Ectodermal cell (in vitro differentiated cells): ENCODE measurements around the gene RTL1. TPM values are rescaled to one million over a fixed set of nuclear protein-coding genes. Genes with fewer than 3 reads are reported as not detected.
A peak's percentile ranks its signal among the peaks of the same experiment; 100 is the strongest.

ENCODE experiments used
- H3K27ac ChIP-seq: 2 replicates; pipeline ENCODE4 v1.7.0; 2013; ENCODE audit warnings: mild to moderate bottlenecking, low read depth, low read length; ENCODE audit not compliant: insufficient read depth, poor library complexity, severe bottlenecking
- H3K27me3 ChIP-seq: 2 replicates; pipeline ENCODE4 v1.7.0; 2013; ENCODE audit warnings: mild to moderate bottlenecking, low read length; ENCODE audit not compliant: insufficient read depth, control insufficient read depth, poor library complexity, severe bottlenecking
- H3K36me3 ChIP-seq: one replicate; pipeline ENCODE4 v1.7.0; 2013; ENCODE audit warnings: low read length; ENCODE audit not compliant: control insufficient read depth, insufficient read depth
- H3K4me1 ChIP-seq: one replicate; pipeline ENCODE4 v1.7.0; 2013; ENCODE audit warnings: low read length; ENCODE audit not compliant: control insufficient read depth, insufficient read depth
- H3K4me3 ChIP-seq: 2 replicates; pipeline ENCODE4 v1.7.0; 2013; ENCODE audit warnings: low read depth, low read length, control low read depth; ENCODE audit not compliant: insufficient read depth
- H3K9me3 ChIP-seq: 2 replicates; pipeline ENCODE4 v1.7.0; 2013; ENCODE audit warnings: mild to moderate bottlenecking, low read length, moderate library complexity; ENCODE audit not compliant: control insufficient read depth
- WGBS, 2 experiments: methylation state at CpG; one replicate each; pipeline ENCODE4 v1.1.7; 2013; ENCODE audit warnings: missing lambda C conversion rate in 2 of 2; 5-methylcytosine and 5-hydroxymethylcytosine counted together
- polyA plus RNA-seq, 4 experiments: library from polyadenylated mRNA; stranded (reverse); fragments of 50-300 nt; gene quantifications; one replicate each; pipeline ENCODE4 v1.2.3, GENCODE V29; 2013

The RTL1 gene
- polyA plus RNA-seq (2013, experiment 1 of 4) = 1.2 TPM
- 1.0 TPM for polyA plus RNA-seq (2013, experiment 2 of 4)
- polyA plus RNA-seq (2013, experiment 3 of 4) = 0.69 TPM
- polyA plus RNA-seq (2013, experiment 4 of 4) = 0.97 TPM

- Histone ChIP-seq H3K36me3 (no peaks in the 10 kb centered on the region), H3K4me3 (peak within 1 kb of the TSS; percentile 22), H3K4me1 (peaks cover 50% of the 10 kb centered on the region), H3K27me3 (peaks cover 4% of the 10 kb centered on the region), H3K9me3 (no peaks in the 10 kb centered on the region), H3K27ac (peak within 1 kb of the TSS; percentile 29)
- 81 to 84% methylated on average over 12 of the region's 12 CpGs for WGBS, 2 experiments
These were observed at the start of gene RTL1 for GRCh38 chr14:100903672-100904185. TSS of gene RTL1 (minus strand) at chr14:100903722. CDS start at chr14:100884788, 18,934 bp downstream.

GRCh38 chr14:100950024-100950423, 46.5 kb upstream of the RTL1 start:
- no CpG with 5 or more reads among the region's 3 CpGs for WGBS, 2 experiments
- Histone ChIP-seq H3K9me3 (no peaks in the 10 kb centered on the region), H3K27ac (no peak overlapping the region), H3K36me3 (no peaks in the 10 kb centered on the region), H3K4me3 (no peak overlapping the region), H3K27me3 (no peaks in the 10 kb centered on the region), H3K4me1 (no peaks in the 10 kb centered on the region)

GRCh38 chr14:100944052-100944451, 40.5 kb upstream of the RTL1 start:
- no peaks in the 10 kb centered on the region for H3K4me1 ChIP-seq
- H3K27me3 ChIP-seq = no peaks in the 10 kb centered on the region
- no peak overlapping the region for H3K27ac ChIP-seq
- no peaks in the 10 kb centered on the region for H3K9me3 ChIP-seq
- 91 to 96% methylated on average over 1 of the region's 2 CpGs for WGBS, 2 experiments
- no peak overlapping the region for H3K4me3 ChIP-seq
- no peaks in the 10 kb centered on the region for H3K36me3 ChIP-seq

GRCh38 chr14:100930270-100930669, 26.7 kb upstream of the RTL1 start:
- Histone ChIP-seq H3K36me3 (no peaks in the 10 kb centered on the region), H3K27ac (no peak overlapping the region), H3K4me1 (no peaks in the 10 kb centered on the region), H3K9me3 (no peaks in the 10 kb centered on the region), H3K27me3 (no peaks in the 10 kb centered on the region), H3K4me3 (no peak overlapping the region)
- 89 to 94% methylated on average over 2 of the region's 2 CpGs for WGBS, 2 experiments

GRCh38 chr14:100915560-100915959, 12.0 kb upstream of the RTL1 start:
- H3K9me3 ChIP-seq = no peaks in the 10 kb centered on the region
- WGBS, 2 experiments = 87 to 94% methylated on average over 2 of the region's 2 CpGs
- H3K27ac ChIP-seq = no peak overlapping the region
- H3K4me1 ChIP-seq = no peaks in the 10 kb centered on the region
- no peaks in the 10 kb centered on the region for H3K27me3 ChIP-seq
- no peaks in the 10 kb centered on the region for H3K36me3 ChIP-seq
- no peak overlapping the region for H3K4me3 ChIP-seq

GRCh38 chr14:100914597-100915021, 11.1 kb upstream of the RTL1 start:
- H3K27me3 ChIP-seq = no peaks in the 10 kb centered on the region
- no peak overlapping the region for H3K27ac ChIP-seq
- no peak overlapping the region for H3K4me3 ChIP-seq
- H3K36me3 ChIP-seq = no peaks in the 10 kb centered on the region
- H3K9me3 ChIP-seq = no peaks in the 10 kb centered on the region
- WGBS, 2 experiments = 89 to 93% methylated on average over 3 of the region's 3 CpGs
- no peaks in the 10 kb centered on the region for H3K4me1 ChIP-seq

GRCh38 chr14:100911665-100912316, 8.3 kb upstream of the RTL1 start:
- Histone ChIP-seq H3K4me1 (no peaks in the 10 kb centered on the region), H3K27me3 (no peaks in the 10 kb centered on the region), H3K36me3 (no peaks in the 10 kb centered on the region), H3K9me3 (no peaks in the 10 kb centered on the region), H3K4me3 (no peak overlapping the region), H3K27ac (no peak overlapping the region)
- WGBS, 2 experiments = 75 to 77% methylated on average over 7 to 8 of the region's 8 CpGs

GRCh38 chr14:100910888-100911664, 7.6 kb upstream of the RTL1 start:
- Histone ChIP-seq H3K4me1 (no peaks in the 10 kb centered on the region), H3K27ac (no peak overlapping the region), H3K36me3 (no peaks in the 10 kb centered on the region), H3K4me3 (no peak overlapping the region), H3K27me3 (no peaks in the 10 kb centered on the region), H3K9me3 (no peaks in the 10 kb centered on the region)
- WGBS, 2 experiments = 93 to 95% methylated on average over 20 to 21 of the region's 21 CpGs

GRCh38 chr14:100909439-100909838, 5.9 kb upstream of the RTL1 start:
- Histone ChIP-seq H3K27me3 (no peaks in the 10 kb centered on the region), H3K36me3 (no peaks in the 10 kb centered on the region), H3K27ac (no peak overlapping the region), H3K4me1 (peaks cover 7% of the 10 kb centered on the region), H3K9me3 (no peaks in the 10 kb centered on the region), H3K4me3 (no peak overlapping the region)
- 92 to 94% methylated on average over 9 of the region's 9 CpGs for WGBS, 2 experiments

- Histone ChIP-seq H3K9me3 (no peaks in the 10 kb centered on the region), H3K27me3 (peaks cover 4% of the 10 kb centered on the region), H3K4me3 (no peak overlapping the region), H3K36me3 (no peaks in the 10 kb centered on the region), H3K27ac (no peak overlapping the region), H3K4me1 (peaks cover 25% of the 10 kb centered on the region)
- WGBS, 2 experiments = 95% methylated on average over 8 of the region's 8 CpGs
These were observed 3.7 kb upstream of the RTL1 start for GRCh38 chr14:100907240-100907639.
